PFSK-1 (cell line): Measurements from ENCODE around the gene LYPLAL1.

Experiments used
- FOXP2 ChIP-seq: optimal IDR thresholded peaks from 2 replicates; pipeline ENCODE3; 2011; ENCODE audit warnings: borderline replicate concordance, control low read depth, inconsistent platforms; ENCODE audit not compliant: insufficient read depth; ENCODE audit errors: extremely low read length, extremely low read depth
- POLR2AphosphoS5 ChIP-seq: IDR thresholded peaks from 2 replicates; pipeline ENCODE4 v1.6.1; 2012; ENCODE audit warnings: low read depth, mild to moderate bottlenecking, control low read depth, low read length, moderate library complexity
- REST ChIP-seq, 2 experiments: IDR thresholded peaks; 2 replicates each; pipeline versions ENCODE4 v1.6.1 to v1.8.0; 2011 to 2012; ENCODE audit warnings: low read depth in 2 of 2, low read length in 2 of 2, control low read depth in 1 of 2, inconsistent platforms in 1 of 2, mild to moderate bottlenecking in 1 of 2, moderate library complexity in 1 of 2; ENCODE audit not compliant: insufficient read depth in 1 of 2
- SIN3A ChIP-seq: IDR thresholded peaks from 2 replicates; pipeline ENCODE4 v1.6.1; 2012; ENCODE audit warnings: mild to moderate bottlenecking, low read length, moderate library complexity, borderline replicate concordance; ENCODE audit not compliant: insufficient read depth
- TAF1 ChIP-seq: IDR thresholded peaks from 2 replicates; pipeline ENCODE4 v1.6.1; 2012; ENCODE audit warnings: low read length, control low read depth, borderline replicate concordance; ENCODE audit not compliant: insufficient read depth

LYPLAL1 gene

GRCh38 chr1:219202567-219202966 is 28.9 kb downstream of the LYPLAL1 start:
- no peak for TF ChIP-seq REST (IDR thresholded peaks at IDR 0.05; ENCODE audit: insufficient read depth in 1 of 2, low read depth in 2 of 2, low read length in 2 of 2)
- TF ChIP-seq FOXP2: no peak
- TF ChIP-seq SIN3A: no peak
- TF ChIP-seq TAF1: no peak
- no peak for TF ChIP-seq POLR2AphosphoS5

GRCh38 chr1:219206350-219206749 is 32.7 kb downstream of the LYPLAL1 start:
- TF ChIP-seq POLR2AphosphoS5: no peak
- TF ChIP-seq REST (IDR thresholded peaks at IDR 0.05; ENCODE audit: insufficient read depth in 1 of 2, low read depth in 2 of 2, low read length in 2 of 2): no peak
- TF ChIP-seq FOXP2: no peak
- TF ChIP-seq TAF1: no peak
- no peak for TF ChIP-seq SIN3A

- TF ChIP-seq REST (IDR thresholded peaks at IDR 0.05; ENCODE audit: insufficient read depth in 1 of 2, low read depth in 2 of 2, low read length in 2 of 2): no peak
- TF ChIP-seq FOXP2: no peak
- no peak for TF ChIP-seq POLR2AphosphoS5
- no peak for TF ChIP-seq SIN3A
- TF ChIP-seq TAF1: no peak
These were observed 35.9 kb downstream of the LYPLAL1 start for GRCh38 chr1:219209578-219209977.

GRCh38 chr1:219210067-219210466 is 36.4 kb downstream of the LYPLAL1 start:
- TF ChIP-seq POLR2AphosphoS5 (no peak), SIN3A (no peak), FOXP2 (no peak)

- no peak for TF ChIP-seq FOXP2
- TF ChIP-seq TAF1: no peak
- no peak for TF ChIP-seq REST (IDR thresholded peaks at IDR 0.05; ENCODE audit: insufficient read depth in 1 of 2, low read depth in 2 of 2, low read length in 2 of 2)
- TF ChIP-seq POLR2AphosphoS5: no peak
- TF ChIP-seq SIN3A: no peak
These were observed 41.8 kb downstream of the LYPLAL1 start for GRCh38 chr1:219215477-219215876.
